K562 (cell line): ENCODE results near the gene ANKRD49. TPM values are rescaled to one million over a fixed set of nuclear protein-coding genes. Genes with fewer than 3 reads are reported as not detected.

Experiments
- CBX3 ChIP-seq, 2 experiments: IDR thresholded peaks; 1 replicate in 1 of 2; 2 replicates in 1 of 2; pipeline ENCODE4 v1.6.1; 2012; ENCODE audit warnings: inconsistent platforms in 2 of 2, low read length in 2 of 2, borderline replicate concordance in 1 of 2, control low read depth in 1 of 2
- CREB1 ChIP-seq, 2 experiments: sonication (generic) in 1 of 2; formaldehyde crosslinking in 1 of 2; IDR thresholded peaks; 2 replicates each; pipeline versions ENCODE4 v1.6.1 to v1.8.0; 2012 to 2022; ENCODE audit warnings: inconsistent platforms in 1 of 2, mild to moderate bottlenecking in 1 of 2, missing genetic modification reagents in 1 of 2, moderate library complexity in 1 of 2
- E2F6 ChIP-seq, 2 experiments: IDR thresholded peaks; 2 replicates each; pipeline ENCODE4 v1.6.1; 2011; ENCODE audit warnings: borderline replicate concordance in 1 of 2, control low read depth in 1 of 2, low read depth in 1 of 2, low read length in 1 of 2, mild to moderate bottlenecking in 1 of 2, mixed read lengths in 1 of 2, moderate library complexity in 1 of 2; ENCODE audit not compliant: insufficient read depth in 1 of 2, insufficient read length in 1 of 2, poor library complexity in 1 of 2, severe bottlenecking in 1 of 2; ENCODE audit errors: extremely low read depth in 1 of 2
- EP400 ChIP-seq: fragments of 450-650 bp; IDR thresholded peaks from 2 replicates; pipeline ENCODE4 v1.6.1; 2017; ENCODE audit warnings: antibody characterized with exemption, mild to moderate bottlenecking, moderate library complexity
- FOXJ3 ChIP-seq: sonication (generic); formaldehyde crosslinking; IDR thresholded peaks from 2 replicates; pipeline ENCODE4 v1.4.0; 2020; ENCODE audit warnings: mild to moderate bottlenecking, missing genetic modification reagents
- LARP7 ChIP-seq: fragments of 450-650 bp; IDR thresholded peaks from 2 replicates; pipeline ENCODE4 v1.6.1; 2016
- LEF1 ChIP-seq: fragments of 450-650 bp; IDR thresholded peaks from 2 replicates; pipeline ENCODE4 v1.6.1; 2016; ENCODE audit warnings: mild to moderate bottlenecking
- MTF1 ChIP-seq: fragments of 250-450 bp; sonication (Bioruptor Pico); IDR thresholded peaks from 2 replicates; pipeline ENCODE4 v1.9.0; 2021; ENCODE audit warnings: moderate library complexity, mild to moderate bottlenecking, inconsistent platforms, borderline replicate concordance
- RNF219 ChIP-seq: fragments of 250-450 bp; sonication (Bioruptor Pico); IDR thresholded peaks from 2 replicates; pipeline ENCODE4 v1.5.0; 2022; ENCODE audit warnings: mild to moderate bottlenecking
- ZNF592 ChIP-seq: fragments of 450-650 bp; IDR thresholded peaks from 2 replicates; pipeline ENCODE4 v1.6.1; 2017; ENCODE audit warnings: antibody characterized with exemption, mild to moderate bottlenecking
- polyA plus RNA-seq, 8 experiments: library from polyadenylated mRNA; depleted of rRNA in 4 of 8; stranded (reverse) in 5 of 8; unstranded in 3 of 8; fragments of >200 nt; fragmentation: Nextera tagmentation in 2 of 8; fragmentation: Illumina TruSeq in 1 of 8; extraction: Ambion mirVana in 2 of 8; extraction: Trizol in 1 of 8; gene quantifications; 2 replicates each; pipeline versions ENCODE4 v1.2.1 to v1.2.3, GENCODE V29; 2011 to 2014; ENCODE audit warnings: inconsistent platforms in 1 of 8, missing spikeins in 1 of 8
- total RNA-seq, 7 experiments: library from RNA; depleted of rRNA in 6 of 7; stranded (reverse); fragments of >200 nt in 6 of 7; fragmentation: Illumina TruSeq in 2 of 7; extraction: Trizol in 2 of 7; gene quantifications; 2 replicates each; pipeline versions ENCODE4 v1.2.1 to v1.2.3, GENCODE V29; 2011 to 2021; ENCODE audit warnings: low replicate concordance in 1 of 7
- TF ChIP-seq, protein P1 (sequence below), 2 experiments: fragments of 450-650 bp; IDR thresholded peaks; 2 replicates each; pipeline ENCODE4 v1.6.1; 2016
- TF ChIP-seq, protein P2 (sequence below): sonication (generic); formaldehyde crosslinking; IDR thresholded peaks from 2 replicates; pipeline ENCODE4 v1.8.0; 2023; ENCODE audit warnings: mild to moderate bottlenecking, missing genetic modification reagents

ANKRD49 gene
- total and polyA plus RNA-seq, 9 of the 15 experiments (the other 6 are each of a cell fraction or from before 2014, with no cell fraction given): 13.4 to 43.5 (median 30.6) TPM

DNA sequence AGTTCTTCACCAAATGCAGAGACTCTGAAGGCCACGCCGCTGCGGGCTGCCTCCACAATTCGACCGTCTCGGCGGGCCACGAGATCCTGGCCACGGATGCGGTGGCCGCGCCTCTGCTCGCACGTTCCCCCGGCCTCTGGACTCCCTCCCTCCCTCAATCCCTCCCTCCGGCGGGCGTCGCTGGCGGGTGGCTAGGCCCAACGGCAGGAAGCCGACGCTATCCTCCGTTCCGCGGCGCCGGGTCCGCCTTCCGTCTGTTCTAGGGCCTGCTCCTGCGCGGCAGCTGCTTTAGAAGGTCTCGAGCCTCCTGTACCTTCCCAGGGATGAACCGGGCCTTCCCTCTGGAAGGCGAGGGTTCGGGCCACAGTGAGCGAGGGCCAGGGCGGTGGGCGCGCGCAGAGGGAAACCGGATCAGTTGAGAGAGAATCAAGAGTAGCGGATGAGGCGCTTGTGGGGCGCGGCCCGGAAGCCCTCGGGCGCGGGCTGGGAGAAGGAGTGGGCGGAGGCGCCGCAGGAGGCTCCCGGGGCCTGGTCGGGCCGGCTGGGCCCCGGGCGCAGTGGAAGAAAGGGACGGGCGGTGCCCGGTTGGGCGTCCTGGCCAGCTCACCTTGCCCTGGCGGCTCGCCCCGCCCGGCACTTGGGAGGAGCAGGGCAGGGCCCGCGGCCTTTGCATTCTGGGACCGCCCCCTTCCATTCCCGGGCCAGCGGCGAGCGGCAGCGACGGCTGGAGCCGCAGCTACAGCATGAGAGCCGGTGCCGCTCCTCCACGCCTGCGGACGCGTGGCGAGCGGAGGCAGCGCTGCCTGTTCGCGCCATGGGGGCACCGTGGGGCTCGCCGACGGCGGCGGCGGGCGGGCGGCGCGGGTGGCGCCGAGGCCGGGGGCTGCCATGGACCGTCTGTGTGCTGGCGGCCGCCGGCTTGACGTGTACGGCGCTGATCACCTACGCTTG, 50.2 kb downstream of the ANKRD49 start, which contains the start of gene FUT4 (continued):
- TF ChIP-seq ZNF592 (peak; percentile 11; the same call in 1 of the 2 replicates), E2F6 (IDR thresholded peaks at IDR 0.05; ENCODE audit: borderline replicate concordance in 1 of 2, extremely low read depth in 1 of 2, insufficient read depth in 1 of 2, insufficient read length in 1 of 2, low read depth in 1 of 2, low read length in 1 of 2, poor library complexity in 1 of 2, severe bottlenecking in 1 of 2) (peak; percentile 91 to 93), LARP7 (peak; percentile 48; the same call in 1 of the 2 replicates), LEF1 (peak; percentile 53; the same call in 1 of the 2 replicates), RNF219 (no peak), FOXJ3 (no peak), CREB1 (IDR thresholded peaks at IDR 0.05) (peak; percentile 3), CREB1 (CRISPR knock-in tag; IDR thresholded peaks at IDR 0.05) (peak; percentile 67; the same call in 1 of the 2 replicates), CBX3 (IDR thresholded peaks at IDR 0.05; ENCODE audit: borderline replicate concordance in 1 of 2, low read length in 2 of 2) (no peak), EP400 (peak; percentile 85), MTF1 (CRISPR knock-in tag) (no peak)
- TF ChIP-seq, protein P1, sequence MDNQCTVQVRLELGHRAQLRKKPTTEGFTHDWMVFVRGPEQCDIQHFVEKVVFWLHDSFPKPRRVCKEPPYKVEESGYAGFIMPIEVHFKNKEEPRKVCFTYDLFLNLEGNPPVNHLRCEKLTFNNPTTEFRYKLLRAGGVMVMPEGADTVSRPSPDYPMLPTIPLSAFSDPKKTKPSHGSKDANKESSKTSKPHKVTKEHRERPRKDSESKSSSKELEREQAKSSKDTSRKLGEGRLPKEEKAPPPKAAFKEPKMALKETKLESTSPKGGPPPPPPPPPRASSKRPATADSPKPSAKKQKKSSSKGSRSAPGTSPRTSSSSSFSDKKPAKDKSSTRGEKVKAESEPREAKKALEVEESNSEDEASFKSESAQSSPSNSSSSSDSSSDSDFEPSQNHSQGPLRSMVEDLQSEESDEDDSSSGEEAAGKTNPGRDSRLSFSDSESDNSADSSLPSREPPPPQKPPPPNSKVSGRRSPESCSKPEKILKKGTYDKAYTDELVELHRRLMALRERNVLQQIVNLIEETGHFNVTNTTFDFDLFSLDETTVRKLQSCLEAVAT (IDR thresholded peaks at IDR 0.05): peak; percentile 48 to 52; a peak in 1 of 4 replicates
- TF ChIP-seq, protein P2, sequence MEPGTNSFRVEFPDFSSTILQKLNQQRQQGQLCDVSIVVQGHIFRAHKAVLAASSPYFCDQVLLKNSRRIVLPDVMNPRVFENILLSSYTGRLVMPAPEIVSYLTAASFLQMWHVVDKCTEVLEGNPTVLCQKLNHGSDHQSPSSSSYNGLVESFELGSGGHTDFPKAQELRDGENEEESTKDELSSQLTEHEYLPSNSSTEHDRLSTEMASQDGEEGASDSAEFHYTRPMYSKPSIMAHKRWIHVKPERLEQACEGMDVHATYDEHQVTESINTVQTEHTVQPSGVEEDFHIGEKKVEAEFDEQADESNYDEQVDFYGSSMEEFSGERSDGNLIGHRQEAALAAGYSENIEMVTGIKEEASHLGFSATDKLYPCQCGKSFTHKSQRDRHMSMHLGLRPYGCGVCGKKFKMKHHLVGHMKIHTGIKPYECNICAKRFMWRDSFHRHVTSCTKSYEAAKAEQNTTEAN (CRISPR knock-in tag): peak; percentile 73; the same call in 1 of the 2 replicates
